OCI-LY3 (cell line): ENCODE data around the gene GRIN2A.

Experiments
- H2AFZ ChIP-seq: fragments of 200-600, 300-600 bp; shearing (Covaris generic); 2 replicates; pipeline ENCODE4 v1.6.0; 2014; ENCODE audit warnings: antibody characterized with exemption, low read depth, low read length
- H3K27ac ChIP-seq: fragments of 200-600, 300-600 bp; sonication (generic); 2 replicates; pipeline ENCODE4 v1.5.1; 2014; ENCODE audit warnings: mild to moderate bottlenecking, low read length, moderate library complexity, mixed read lengths
- H3K27me3 ChIP-seq: fragments of 200-600, 300-600 bp; sonication (generic); 2 replicates; pipeline ENCODE4 v1.6.1; 2014; ENCODE audit warnings: low read depth, low read length, mixed read lengths
- H3K36me3 ChIP-seq: fragments of 200-600, 300-600 bp; sonication (generic); replicated peaks from 2 replicates; pipeline ENCODE3; 2014; ENCODE audit warnings: low read depth, low read length, mixed read lengths
- H3K4me1 ChIP-seq: fragments of 300-600, 200-600 bp; sonication (generic); 2 replicates; pipeline ENCODE4 v1.6.1; 2014; ENCODE audit warnings: low read length, mixed read lengths
- H3K4me2 ChIP-seq: fragments of 200-600, 300-600 bp; sonication (generic); 2 replicates; pipeline ENCODE4 v1.6.1; 2014; ENCODE audit warnings: low read length, mixed read lengths
- H3K4me3 ChIP-seq: fragments of 300-600, 200-600 bp; sonication (generic); 2 replicates; pipeline ENCODE4 v1.5.1; 2014; ENCODE audit warnings: antibody characterized with exemption, mild to moderate bottlenecking, low read length, moderate library complexity
- H3K79me2 ChIP-seq: fragments of 300-600, 200-600 bp; shearing (Covaris generic); 2 replicates; pipeline ENCODE4 v1.6.1; 2014; ENCODE audit warnings: mild to moderate bottlenecking, low read length, mixed read lengths
- H3K9ac ChIP-seq: fragments of 300-600, 200-600 bp; shearing (Covaris generic); 2 replicates; pipeline ENCODE4 v1.6.0; 2014; ENCODE audit warnings: mild to moderate bottlenecking, low read length, moderate library complexity
- H3K9me3 ChIP-seq: fragments of 200-600, 300-600 bp; shearing (Covaris generic); 2 replicates; pipeline ENCODE4 v1.6.1; 2014; ENCODE audit warnings: low read length, mixed read lengths; ENCODE audit not compliant: insufficient read depth
- H4K20me1 ChIP-seq: fragments of 200-600, 300-600 bp; sonication (generic); 2 replicates; pipeline ENCODE4 v1.6.1; 2016; ENCODE audit warnings: low read length, mixed read lengths; ENCODE audit not compliant: insufficient read depth
- CTCF ChIP-seq: fragments of 200-600, 300-600 bp; sonication (generic); IDR thresholded peaks from 2 replicates; pipeline ENCODE4 v1.5.1; 2014; ENCODE audit warnings: antibody characterized with exemption, low read length, low read depth
- EZH2phosphoT487 ChIP-seq: fragments of 200-600 bp; shearing (Covaris generic); IDR thresholded peaks from 2 replicates; pipeline ENCODE4 v1.6.1; 2018; ENCODE audit warnings: antibody characterized with exemption, mixed run types, low read depth

GRIN2A gene

GRCh38 chr16:10137341-10137740 is 44.9 kb downstream of the GRIN2A start:
- no peak overlapping the region for H3K27ac ChIP-seq
- no peaks in the 10 kb centered on the region for H3K9me3 ChIP-seq
- no peak overlapping the region for H3K9ac ChIP-seq
- no peaks in the 10 kb centered on the region for H3K36me3 ChIP-seq
- no peaks in the 10 kb centered on the region for H3K27me3 ChIP-seq
- no peak for TF ChIP-seq CTCF
- TF ChIP-seq EZH2phosphoT487, result no peak
- H2AFZ ChIP-seq, result no peak overlapping the region
- no peak overlapping the region for H3K4me2 ChIP-seq
- no peaks in the 10 kb centered on the region for H3K79me2 ChIP-seq
- no peaks in the 10 kb centered on the region; the same call in 1 of the 2 replicates for H3K4me1 ChIP-seq
- no peaks in the 10 kb centered on the region for H4K20me1 ChIP-seq
- H3K4me3 ChIP-seq, result no peak overlapping the region

GRCh38 chr16:10136916-10137315 is 45.3 kb downstream of the GRIN2A start:
- Histone ChIP-seq H4K20me1 (no peaks in the 10 kb centered on the region), H3K36me3 (no peaks in the 10 kb centered on the region), H3K27ac (no peak overlapping the region), H3K4me1 (no peaks in the 10 kb centered on the region; the same call in 1 of the 2 replicates), H3K9me3 (no peaks in the 10 kb centered on the region), H3K27me3 (no peaks in the 10 kb centered on the region), H3K4me3 (no peak overlapping the region), H3K9ac (no peak overlapping the region), H3K79me2 (no peaks in the 10 kb centered on the region), H2AFZ (no peak overlapping the region), H3K4me2 (no peak overlapping the region)
- no peak for TF ChIP-seq CTCF
- no peak for TF ChIP-seq EZH2phosphoT487

- Histone ChIP-seq H3K4me2 (no peak overlapping the region), H3K9ac (no peak overlapping the region), H3K4me3 (no peak overlapping the region), H3K4me1 (no peaks in the 10 kb centered on the region), H3K36me3 (no peaks in the 10 kb centered on the region), H3K9me3 (no peaks in the 10 kb centered on the region), H3K27ac (no peak overlapping the region), H3K27me3 (peaks cover 29% of the 10 kb centered on the region; the same call in 1 of the 2 replicates), H4K20me1 (no peaks in the 10 kb centered on the region), H2AFZ (no peak overlapping the region), H3K79me2 (no peaks in the 10 kb centered on the region)
- TF ChIP-seq CTCF (no peak), EZH2phosphoT487 (no peak)
These were observed 51.7 kb downstream of the GRIN2A start for GRCh38 chr16:10130538-10130937.

- Histone ChIP-seq H2AFZ (no peak overlapping the region), H3K79me2 (no peaks in the 10 kb centered on the region), H4K20me1 (no peaks in the 10 kb centered on the region), H3K9ac (no peak overlapping the region), H3K4me1 (no peaks in the 10 kb centered on the region), H3K4me2 (no peak overlapping the region), H3K9me3 (no peaks in the 10 kb centered on the region), H3K27me3 (peaks cover 39% of the 10 kb centered on the region), H3K36me3 (no peaks in the 10 kb centered on the region), H3K4me3 (no peak overlapping the region), H3K27ac (no peak overlapping the region)
- TF ChIP-seq CTCF (no peak), EZH2phosphoT487 (no peak)
These were observed 53.6 kb downstream of the GRIN2A start for GRCh38 chr16:10128397-10129258.
